ENCODE measurements around the gene TRIM45. TPM values are rescaled to one million over a fixed set of nuclear protein-coding genes. Genes with fewer than 3 reads are reported as not detected.

Gene TRIM45
- total and polyA plus RNA-seq, 2 of the 4 experiments (the other 2 are of a cell fraction): 2.0 to 5.1 TPM

DNA sequence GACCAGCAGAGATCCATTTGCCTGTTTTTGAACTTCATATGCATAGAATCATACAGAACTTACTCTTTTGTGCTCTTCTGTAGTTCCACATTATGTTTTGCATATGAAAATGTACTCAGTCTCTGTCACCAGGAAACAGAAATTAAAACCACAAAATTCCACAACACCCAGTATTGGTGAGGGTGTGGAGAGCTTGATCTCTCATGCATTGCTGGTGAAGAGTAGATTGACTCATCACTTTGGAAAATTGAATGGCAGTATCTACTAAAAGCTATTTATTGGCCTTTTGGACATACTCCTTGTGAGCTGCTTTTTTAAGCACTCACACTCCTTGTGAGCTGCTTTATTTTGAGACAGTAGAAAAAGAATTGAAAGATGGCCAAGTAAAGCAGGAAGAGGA, 45.9 kb upstream of the TRIM45 start:
- H3K27me3 ChIP-seq (ENCODE audit: control insufficient read depth, insufficient read depth, low read length): no peaks in the 10 kb centered on the region
- H3K79me1 ChIP-seq (ENCODE audit: low read depth in 1 of 2, low read length in 2 of 2): no peaks in the 10 kb centered on the region
- ATAC-seq (ENCODE audit: low read depth) (no peak), DNase-seq (no peak)
- H2BK120ac ChIP-seq (ENCODE audit: low read depth, low read length): no peak overlapping the region
- no peak overlapping the region for H4K5ac ChIP-seq (ENCODE audit: low read depth, low read length)
- H4K91ac ChIP-seq (ENCODE audit: insufficient read depth, low read depth, low read length): no peak overlapping the region
- intact Hi-C loops (cut with micrococcal nuclease) (no loop called here), in situ Hi-C loops (cut with MboI; ENCODE audit: low sequenced_read_pairs) (no loop called here), dilution Hi-C loops (cut with HindIII; ENCODE audit: low sequenced_read_pairs, unreplicated experiment) (no loop called here)
- no peak overlapping the region for H3K4ac ChIP-seq (ENCODE audit: low read depth, low read length)
- H3K18ac ChIP-seq (ENCODE audit: low read depth, low read length): no peak overlapping the region
- no peak overlapping the region for H3K4me3 ChIP-seq (ENCODE audit: insufficient read depth, low read depth, low read length)
- no peaks in the 10 kb centered on the region for H3K36me3 ChIP-seq (ENCODE audit: control insufficient read depth, insufficient read depth, low read length)
- no peak overlapping the region for H2BK5ac ChIP-seq (ENCODE audit: low read depth, low read length, poor library complexity, severe bottlenecking)
- H4K20me1 ChIP-seq (ENCODE audit: insufficient read depth, low read length): no peaks in the 10 kb centered on the region
- H3K4me1 ChIP-seq (ENCODE audit: control insufficient read depth, insufficient read depth, low read length): peaks cover 3% of the 10 kb centered on the region; the same call in 1 of the 2 replicates
- TF ChIP-seq CHD1 (IDR thresholded peaks at IDR 0.05; ENCODE audit: low read depth, low read length): no peak
- no peak for TF ChIP-seq MXI1 (IDR thresholded peaks at IDR 0.05; ENCODE audit: borderline replicate concordance, low read depth, low read length)
- TF ChIP-seq BHLHE40 (IDR thresholded peaks at IDR 0.05; ENCODE audit: low read depth, low read length): no peak
- TF ChIP-seq, protein P1, sequence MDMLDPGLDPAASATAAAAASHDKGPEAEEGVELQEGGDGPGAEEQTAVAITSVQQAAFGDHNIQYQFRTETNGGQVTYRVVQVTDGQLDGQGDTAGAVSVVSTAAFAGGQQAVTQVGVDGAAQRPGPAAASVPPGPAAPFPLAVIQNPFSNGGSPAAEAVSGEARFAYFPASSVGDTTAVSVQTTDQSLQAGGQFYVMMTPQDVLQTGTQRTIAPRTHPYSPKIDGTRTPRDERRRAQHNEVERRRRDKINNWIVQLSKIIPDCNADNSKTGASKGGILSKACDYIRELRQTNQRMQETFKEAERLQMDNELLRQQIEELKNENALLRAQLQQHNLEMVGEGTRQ (IDR thresholded peaks at IDR 0.05; ENCODE audit: low read depth, low read length): no peak
- no peak for TF ChIP-seq CEBPB (IDR thresholded peaks at IDR 0.05; ENCODE audit: low read depth, low read length)
- no peak for TF ChIP-seq RCOR1 (IDR thresholded peaks at IDR 0.05; ENCODE audit: insufficient replicate concordance, low read length)
- no peak for TF ChIP-seq NFE2L2 (IDR thresholded peaks at IDR 0.05; ENCODE audit: low read depth, low read length)
- no peak for TF ChIP-seq RFX5 (IDR thresholded peaks at IDR 0.05; ENCODE audit: low read depth, low read length)
- TF ChIP-seq SMC3 (IDR thresholded peaks at IDR 0.05; ENCODE audit: low read depth, low read length): no peak
- no peak for TF ChIP-seq MAZ (IDR thresholded peaks at IDR 0.05; ENCODE audit: borderline replicate concordance, low read depth, low read length)
- no peak overlapping the region for H2AFZ ChIP-seq (replicated peaks; ENCODE audit: low read length, poor library complexity)
- no peak overlapping the region for H3K56ac ChIP-seq (ENCODE audit: extremely low read depth, insufficient read depth, low read length)
- H3K14ac ChIP-seq (replicated peaks; ENCODE audit: low read depth, low read length): no peak overlapping the region
- ChIA-PET POLR2A (ENCODE audit: unreplicated experiment) (no interaction called here), CTCF (interaction anchor here (1.0 kb wide), 1 partner anchor 73 kb away, joined by 3 read pairs; no protein-coding TSS in a partner anchor)
- no peak overlapping the region for H4K8ac ChIP-seq (ENCODE audit: low read depth in 2 of 2, low read length in 2 of 2)
- no peak overlapping the region for H2BK15ac ChIP-seq (ENCODE audit: low read depth, low read length)
- H3K27ac ChIP-seq (ENCODE audit: insufficient read depth, low read length): no peak overlapping the region
- H2AK5ac ChIP-seq (ENCODE audit: low read depth, low read length): no peak overlapping the region
- no peak overlapping the region for H3K9ac ChIP-seq (ENCODE audit: low read depth, low read length)
- no TSS peak for BruUV-seq (replicated peaks)
- no peak overlapping the region for H2AK9ac ChIP-seq (replicated peaks; ENCODE audit: low read depth, low read length, poor library complexity)
- no peak overlapping the region for H2BK20ac ChIP-seq (ENCODE audit: low read depth, low read length)
- no peak overlapping the region for H3K4me2 ChIP-seq (ENCODE audit: low read depth, low read length)
- no peak overlapping the region for H3K23ac ChIP-seq (ENCODE audit: low read depth, low read length)
- H3K9me3 ChIP-seq (ENCODE audit: control insufficient read depth, insufficient read depth, low read length): peaks cover 2% of the 10 kb centered on the region; the same call in 1 of the 2 replicates
- no peaks in the 10 kb centered on the region for H3K9me1 ChIP-seq (ENCODE audit: insufficient read depth, low read length)

Data from IMR-90 (cell line).